T-cell (primary cell): ENCODE data around the gene A2M. TPM values are rescaled to one million over a fixed set of nuclear protein-coding genes. Genes with fewer than 3 reads are reported as not detected.

Source experiments
- ATAC-seq, 4 experiments: fragments of 200-7000 bp in 3 of 4; fragments of 150-1000 bp in 1 of 4; cut with Tn5 transposase; replicated peaks in 1 of 4; 1 replicate in 3 of 4; 2 replicates in 1 of 4; pipeline ENCODE4 v1.10.0; 2021; ENCODE audit warnings: moderate library complexity in 3 of 4, mild to moderate bottlenecking in 2 of 4, moderate number of reproducible peaks in 1 of 4
- CTCF ChIA-PET, 2 donors: fragments of 300-600 bp; sonication (Branson Sonifier 250); formaldehyde crosslinking; loops; one replicate each; lab custom pipeline; 2022; ENCODE audit warnings: antibody characterized with exemption in 2 of 2; lab: Charles Lee
- POLR2A ChIA-PET, 2 donors: fragments of 300-600 bp; sonication (Branson Sonifier 250); formaldehyde crosslinking; loops; one replicate each; lab custom pipeline; 2022; ENCODE audit warnings: antibody characterized with exemption in 2 of 2; lab: Charles Lee
- DNase-seq, 35 experiments: peaks; one replicate each; pipeline versions ENCODE4 v3.0.0 to v3.0.0-alpha.2; 2013 to 2023
- H3K27ac ChIP-seq: one replicate; pipeline ENCODE4 v1.5.1; 2013; ENCODE audit warnings: low read length
- H3K27me3 ChIP-seq, 2 experiments: replicated peaks in 1 of 2; 1 replicate in 1 of 2; 2 replicates in 1 of 2; pipeline versions ENCODE4 v1.6.1 to v1.7.0; 2013; ENCODE audit warnings: low read length in 1 of 2, mixed read lengths in 1 of 2; ENCODE audit not compliant: control insufficient read depth in 2 of 2, insufficient read depth in 2 of 2; ENCODE audit errors: extremely low read depth in 1 of 2
- H3K36me3 ChIP-seq, 2 donors: 1 replicate in 1 of 2; 2 replicates in 1 of 2; pipeline versions ENCODE4 v1.6.1 to v1.7.0; 2013; ENCODE audit warnings: low read length in 1 of 2; ENCODE audit not compliant: control insufficient read depth in 2 of 2, insufficient read depth in 1 of 2; ENCODE audit errors: extremely low read depth in 1 of 2
- H3K4me1 ChIP-seq, 2 experiments: 1 replicate in 1 of 2; 2 replicates in 1 of 2; pipeline versions ENCODE4 v1.6.1 to v1.7.0; 2013; ENCODE audit warnings: low read length in 2 of 2, mixed read lengths in 1 of 2; ENCODE audit not compliant: insufficient read depth in 2 of 2, control insufficient read depth in 1 of 2; ENCODE audit errors: extremely low read depth in 1 of 2
- H3K4me3 ChIP-seq, 2 donors: 1 replicate in 1 of 2; 2 replicates in 1 of 2; pipeline versions ENCODE4 v1.5.1 to v1.7.0; 2013; ENCODE audit warnings: mild to moderate bottlenecking in 2 of 2, low read length in 1 of 2, moderate library complexity in 1 of 2; ENCODE audit not compliant: control insufficient read depth in 1 of 2; ENCODE audit errors: extremely low read depth in 1 of 2
- H3K9me3 ChIP-seq: 2 replicates; pipeline ENCODE4 v1.7.0; 2013
- H3K27ac Mint-ChIP-seq, 2 donors: one replicate each; pipeline ENCODE4 v1.8.0; 2020 to 2021; ENCODE audit warnings: mild to moderate bottlenecking in 2 of 2, mixed read lengths in 2 of 2
- H3K27me3 Mint-ChIP-seq, 2 donors: one replicate each; pipeline ENCODE4 v1.8.0; 2021 to 2022; ENCODE audit warnings: mixed read lengths in 2 of 2
- H3K36me3 Mint-ChIP-seq: one replicate; pipeline ENCODE4 v1.8.0; 2021; ENCODE audit warnings: mixed read lengths
- H3K4me1 Mint-ChIP-seq, 3 donors: one replicate each; pipeline ENCODE4 v1.8.0; 2020 to 2022; ENCODE audit warnings: mixed read lengths in 3 of 3, mild to moderate bottlenecking in 1 of 3
- H3K4me3 Mint-ChIP-seq, 3 donors: one replicate each; pipeline ENCODE4 v1.8.0; 2020 to 2022; ENCODE audit warnings: mild to moderate bottlenecking in 3 of 3, mixed read lengths in 3 of 3, moderate library complexity in 3 of 3
- H3K9me3 Mint-ChIP-seq, 3 donors: one replicate each; pipeline ENCODE4 v1.8.0; 2020 to 2022; ENCODE audit warnings: mixed read lengths in 3 of 3
- WGBS: methylation state at CpG from one replicate; pipeline ENCODE4 v1.1.5; 2013; ENCODE audit warnings: missing lambda C conversion rate; ENCODE audit not compliant: insufficient coverage; 5-methylcytosine and 5-hydroxymethylcytosine counted together
- total RNA-seq, 35 experiments: library from RNA in 6 of 35; stranded (reverse) in 6 of 35; fragments of 120-200 nt in 1 of 35; gene quantifications; one replicate each; pipeline versions ENCODE4 v1.2.1 to v1.2.4 and lab custom pipeline; 2013 to 2026

The A2M gene
- total RNA-seq, 5 donors from 2014 or later (not counting 1 experiment from before 2014, with no cell fraction given), result 3.9 to 6.5 (median 4.9) TPM; not detected in 2

DNA sequence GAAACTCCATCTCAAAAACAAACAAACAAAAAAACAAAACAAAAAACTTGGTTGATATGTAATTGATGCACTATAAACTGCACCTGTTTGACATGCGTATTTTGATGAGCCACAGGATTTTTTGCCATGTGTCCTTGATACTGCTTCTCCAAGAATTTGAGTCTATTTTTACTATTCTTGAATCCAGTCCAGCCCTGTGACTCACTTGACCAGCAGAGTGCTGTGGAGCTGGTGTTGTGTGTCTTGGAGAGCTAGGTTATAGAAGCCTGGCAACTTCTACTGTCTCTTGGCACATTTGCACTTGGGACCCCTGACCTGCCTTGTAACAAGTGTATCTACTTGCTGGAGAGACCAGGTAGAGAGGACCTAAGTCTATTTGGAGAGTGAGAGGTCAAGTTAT lies 74.4 kb downstream of the A2M start:
- ATAC-seq, result no peak
- POLR2A ChIA-PET, result interaction anchor here in 1 of 2 donors (0.6 kb wide), 1 partner anchor 56 kb away, joined by 4 read pairs; no protein-coding TSS in a partner anchor

DNA sequence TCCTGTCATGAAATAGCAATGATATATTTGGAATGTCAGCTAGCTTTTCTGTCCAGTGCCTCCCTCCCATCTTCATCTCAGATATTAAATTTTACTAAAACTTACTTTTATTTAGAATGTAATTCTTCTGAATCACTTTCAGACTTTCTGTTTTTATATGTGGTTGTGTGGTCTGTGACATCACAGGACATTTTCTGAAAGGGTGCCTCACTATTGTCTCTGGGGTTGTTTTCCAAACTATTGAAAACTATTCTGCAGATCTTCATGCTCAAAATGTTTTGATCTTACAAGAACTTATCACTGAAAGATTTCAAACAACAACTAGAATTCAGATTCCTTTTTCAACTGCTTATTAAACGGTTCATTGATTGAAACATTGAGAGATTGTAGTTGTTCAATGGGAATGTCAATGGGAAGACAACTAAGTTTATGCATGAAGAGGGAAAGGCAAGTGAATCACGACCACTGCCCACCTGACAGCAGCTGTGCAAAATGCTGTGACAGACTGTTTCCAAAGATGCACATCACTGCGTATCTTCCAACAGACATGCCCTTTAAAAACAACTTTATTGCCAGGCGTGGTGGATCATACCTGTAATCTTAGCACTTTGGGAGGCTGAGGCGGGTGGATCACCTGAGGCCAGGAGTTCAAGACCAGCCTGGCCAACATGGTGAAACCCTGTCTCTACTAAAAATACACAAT lies 75.1 kb downstream of the A2M start:
- Mint-ChIP-seq H3K36me3 (peaks cover 21% of the 10 kb centered on the region), H3K27ac (peak overlapping the region; percentile 84 to 90), H3K27me3 (no peaks in the 10 kb centered on the region), H3K4me3 (no peak overlapping the region), H3K4me1 (peaks cover 39 to 74% (median 70%) of the 10 kb centered on the region in 3 donors), H3K9me3 (peaks cover 0 to 4% (median 4%) of the 10 kb centered on the region in 3 donors)
- Histone ChIP-seq H3K27me3 (no peaks in the 10 kb centered on the region), H3K27ac (peak overlapping the region; percentile 24), H3K4me3 (no peak overlapping the region), H3K36me3 (peaks cover 0 to 5% of the 10 kb centered on the region in 2 donors), H3K4me1 (peaks cover 34 to 35% of the 10 kb centered on the region in 2 experiments), H3K9me3 (no peaks in the 10 kb centered on the region)
- DNase-seq (peak in 1 of 35 experiments; percentile 36), ATAC-seq (peak in 3 of 4 experiments; percentile 49 to 64 (median 57))
- 60% methylated on average over 2 of the region's 5 CpGs for WGBS
- CTCF ChIA-PET, result interaction anchor here in 1 of 2 donors (0.9 to 2.8 kb wide), 4 partner anchors 9 to 150 kb away, joined by 3 to 19 read pairs (median 4); partner anchors contain the start of gene M6PR
- POLR2A ChIA-PET, result interaction anchor here in 1 of 2 donors (0.6 kb wide), 1 partner anchor 68 kb away, joined by 3 read pairs; no protein-coding TSS in a partner anchor

More for the DNA sequence above, 74.4 kb downstream of the A2M start:
- Histone ChIP-seq H3K27me3 (no peaks in the 10 kb centered on the region), H3K4me3 (no peak overlapping the region), H3K36me3 (peaks cover 0 to 5% of the 10 kb centered on the region in 2 donors), H3K4me1 (peaks cover 31 to 33% of the 10 kb centered on the region in 2 experiments), H3K27ac (no peak overlapping the region), H3K9me3 (no peaks in the 10 kb centered on the region)
- Mint-ChIP-seq H3K4me1 (peaks cover 39 to 74% (median 70%) of the 10 kb centered on the region in 3 donors), H3K9me3 (peaks cover 2 to 6% (median 6%) of the 10 kb centered on the region in 3 donors), H3K27me3 (no peaks in the 10 kb centered on the region), H3K4me3 (no peak overlapping the region), H3K36me3 (peaks cover 21% of the 10 kb centered on the region), H3K27ac (peak overlapping the region in 1 of 2 donors; percentile 72)
- CTCF ChIA-PET, result interaction anchor here in 1 of 2 donors (0.9 to 2.8 kb wide), 5 partner anchors 8 to 151 kb away, joined by 3 to 19 read pairs (median 3); partner anchors contain the start of gene M6PR
- DNase-seq, result no peak
- no CpG with 5 or more reads among the region's 1 CpG for WGBS

DNA sequence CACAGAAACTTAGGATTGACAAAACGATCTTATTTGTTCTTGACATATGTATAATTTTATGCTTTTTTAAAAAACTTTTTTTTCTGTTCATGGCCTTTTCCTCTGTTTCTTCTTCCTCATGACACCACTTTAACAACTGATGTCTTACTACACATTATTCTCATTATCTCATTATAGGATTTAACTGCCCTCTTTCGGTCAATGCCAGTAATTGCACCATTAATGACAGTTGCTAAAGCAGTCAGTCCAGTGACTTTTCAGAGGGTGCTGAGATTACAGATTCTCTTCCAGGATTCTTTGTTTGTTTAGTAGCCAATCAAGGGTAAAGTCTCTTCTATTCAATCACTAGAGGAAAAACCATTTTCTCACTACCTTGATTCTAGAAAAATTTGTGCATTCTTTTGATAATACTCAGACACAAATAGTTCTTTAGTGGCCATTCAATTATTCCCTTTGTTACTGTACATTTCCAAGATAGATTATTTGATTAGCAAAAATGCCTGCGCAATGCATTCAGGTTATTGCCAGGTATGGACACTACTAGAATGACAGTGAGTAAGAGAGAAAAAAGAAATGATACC lies 76.2 kb downstream of the A2M start:
- peak in 7 of 35 experiments; percentile 11 to 75 (median 24) for DNase-seq
- Mint-ChIP-seq H3K27ac (peak overlapping the region; percentile 80 to 92), H3K27me3 (no peaks in the 10 kb centered on the region), H3K36me3 (peaks cover 24% of the 10 kb centered on the region), H3K9me3 (no peaks in the 10 kb centered on the region), H3K4me3 (peak overlapping the region in 1 of 3 donors; percentile 16), H3K4me1 (peaks cover 41 to 73% (median 70%) of the 10 kb centered on the region in 3 donors)
- Histone ChIP-seq H3K4me3 (no peak overlapping the region), H3K27ac (peak overlapping the region; percentile 40), H3K9me3 (no peaks in the 10 kb centered on the region), H3K4me1 (peaks cover 34 to 35% of the 10 kb centered on the region in 2 experiments), H3K36me3 (peaks cover 0 to 7% of the 10 kb centered on the region in 2 donors), H3K27me3 (no peaks in the 10 kb centered on the region)
- whole genome bisulfite sequencing, result no CpG with 5 or more reads among the region's 3 CpGs
- ChIA-PET POLR2A (interaction anchor here (0.7 to 1.3 kb wide), 3 partner anchors 11 to 90 kb away, joined by 5 to 11 read pairs (median 8); partner anchors contain the start of gene M6PR (in 1 of the 2)), CTCF (interaction anchor here (0.6 to 4.1 kb wide), 25 partner anchors 9 to 496 kb away, joined by 3 to 107 read pairs (median 6); partner anchors contain the start of gene M6PR (in 2 of the 2))
- peak; percentile 70 to 86 (median 80) for ATAC-seq

DNA sequence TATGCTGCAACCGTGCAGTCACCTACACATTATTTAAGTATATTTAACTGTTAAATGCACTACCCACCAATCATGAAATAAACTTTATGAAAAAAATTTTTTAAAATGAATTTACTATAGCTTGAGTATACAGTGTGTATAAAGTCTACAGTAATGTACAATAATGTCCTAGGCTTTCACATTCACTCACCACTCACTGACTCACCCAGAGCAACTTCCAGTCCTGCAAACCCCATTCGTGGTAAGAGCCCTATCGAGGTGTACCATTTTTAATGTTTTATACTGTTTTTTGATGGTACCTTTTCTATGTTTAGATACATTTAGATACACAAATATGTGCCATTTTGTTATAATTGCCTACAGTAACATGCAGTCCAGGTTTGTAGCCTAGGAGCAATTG lies 78.3 kb downstream of the A2M start:
- H3K9me3 Mint-ChIP-seq, result no peaks in the 10 kb centered on the region
- Histone ChIP-seq H3K36me3 (peaks cover 0 to 8% of the 10 kb centered on the region in 2 donors), H3K9me3 (no peaks in the 10 kb centered on the region), H3K4me1 (peaks cover 35 to 47% of the 10 kb centered on the region in 2 experiments), H3K27me3 (no peaks in the 10 kb centered on the region), H3K4me3 (no peak overlapping the region), H3K27ac (peak overlapping the region; percentile 40)
- CTCF ChIA-PET, result interaction anchor here (0.6 to 4.1 kb wide), 13 partner anchors 12 to 353 kb away, joined by 3 to 107 read pairs (median 3); partner anchors contain the start of gene M6PR (in 1 of the 2)
- ATAC-seq (no peak), DNase-seq (no peak)
- peaks cover 56 to 76% (median 76%) of the 10 kb centered on the region in 3 donors for H3K4me1 Mint-ChIP-seq
- H3K27me3 Mint-ChIP-seq, result no peaks in the 10 kb centered on the region
- H3K4me3 Mint-ChIP-seq, result no peak overlapping the region
- no CpG with 5 or more reads among the region's 3 CpGs for WGBS
- peaks cover 25% of the 10 kb centered on the region for H3K36me3 Mint-ChIP-seq
- peak overlapping the region; percentile 60 to 66 for H3K27ac Mint-ChIP-seq
- POLR2A ChIA-PET, result no interaction called here

DNA sequence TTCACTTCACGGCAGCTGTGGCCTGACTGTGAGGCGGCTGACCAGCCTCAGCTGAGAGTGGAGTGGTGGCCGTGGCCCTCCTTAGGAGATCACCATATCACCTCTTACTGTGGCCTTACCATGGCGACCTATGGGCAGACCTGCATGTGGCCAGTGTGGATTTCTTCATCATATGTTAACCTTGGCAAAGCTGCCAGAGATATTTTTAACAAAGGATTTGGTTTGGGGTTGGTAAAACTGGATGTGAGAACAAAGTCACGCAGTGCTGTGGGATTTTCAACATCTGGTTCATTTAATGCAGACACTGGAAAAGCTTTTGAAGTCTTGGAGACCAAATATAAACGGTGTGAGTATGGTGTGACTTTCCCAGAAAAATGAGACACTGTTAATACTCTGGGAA lies 79.5 kb downstream of the A2M start:
- 88% methylated on average over 3 of the region's 6 CpGs for WGBS
- H3K27me3 Mint-ChIP-seq, result no peaks in the 10 kb centered on the region
- Histone ChIP-seq H3K36me3 (peaks cover 0 to 12% of the 10 kb centered on the region in 2 donors), H3K27me3 (no peaks in the 10 kb centered on the region), H3K4me1 (peaks cover 39 to 52% of the 10 kb centered on the region in 2 experiments), H3K4me3 (no peak overlapping the region), H3K9me3 (no peaks in the 10 kb centered on the region), H3K27ac (no peak overlapping the region)
- ATAC-seq (no peak), DNase-seq (no peak)
- H3K9me3 Mint-ChIP-seq, result no peaks in the 10 kb centered on the region
- H3K4me3 Mint-ChIP-seq, result no peak overlapping the region
- peak overlapping the region; percentile 90 to 91 for H3K27ac Mint-ChIP-seq
- CTCF ChIA-PET, result interaction anchor here (1.1 to 4.1 kb wide), 5 partner anchors 15 to 117 kb away, joined by 3 to 107 read pairs (median 6); partner anchors contain the start of gene M6PR (in 1 of the 2)
- peaks cover 25% of the 10 kb centered on the region for H3K36me3 Mint-ChIP-seq
- POLR2A ChIA-PET, result no interaction called here
- peaks cover 56 to 77% (median 75%) of the 10 kb centered on the region in 3 donors for H3K4me1 Mint-ChIP-seq
